Right lobe of liver (tissue), 4 donors: ENCODE data around the gene KLHL21.

ENCODE experiments used
- CTCF ChIP-seq, 4 donors: fragments of 200-600 bp in 3 of 4; fragments of 450-650 bp in 1 of 4; IDR thresholded peaks; one replicate each; pipeline versions ENCODE4 v1.5.1 to v1.8.0; 2016 to 2022; ENCODE audit warnings: antibody characterized with exemption in 4 of 4, mild to moderate bottlenecking in 2 of 4
- POLR2A ChIP-seq: fragments of 450-650 bp; IDR thresholded peaks from one replicate; pipeline ENCODE4 v1.6.1; 2017; ENCODE audit warnings: antibody characterized with exemption, mild to moderate bottlenecking
- donor health status: DM: no; HTN: no; CAD: no.
- donor health status: DM: no; HTN: no; CAD: no.
- donor health status: DM: no; HTN: yes; CAD: no.

- TF ChIP-seq CTCF (IDR thresholded peaks at IDR 0.05) (no peak), POLR2A (no peak)
Measured at GRCh38 chr1:6588893-6589520, 13.7 kb downstream of the KLHL21 start.
